ENCODE data around the gene RFT1. TPM values are rescaled to one million over a fixed set of nuclear protein-coding genes. Genes with fewer than 3 reads are reported as not detected.

RFT1 gene
- total and polyA plus RNA-seq, 2 of the 13 experiments (the other 11 are each of a cell fraction or from before 2014, with no cell fraction given), result 23.2 to 37.0 TPM

DNA sequence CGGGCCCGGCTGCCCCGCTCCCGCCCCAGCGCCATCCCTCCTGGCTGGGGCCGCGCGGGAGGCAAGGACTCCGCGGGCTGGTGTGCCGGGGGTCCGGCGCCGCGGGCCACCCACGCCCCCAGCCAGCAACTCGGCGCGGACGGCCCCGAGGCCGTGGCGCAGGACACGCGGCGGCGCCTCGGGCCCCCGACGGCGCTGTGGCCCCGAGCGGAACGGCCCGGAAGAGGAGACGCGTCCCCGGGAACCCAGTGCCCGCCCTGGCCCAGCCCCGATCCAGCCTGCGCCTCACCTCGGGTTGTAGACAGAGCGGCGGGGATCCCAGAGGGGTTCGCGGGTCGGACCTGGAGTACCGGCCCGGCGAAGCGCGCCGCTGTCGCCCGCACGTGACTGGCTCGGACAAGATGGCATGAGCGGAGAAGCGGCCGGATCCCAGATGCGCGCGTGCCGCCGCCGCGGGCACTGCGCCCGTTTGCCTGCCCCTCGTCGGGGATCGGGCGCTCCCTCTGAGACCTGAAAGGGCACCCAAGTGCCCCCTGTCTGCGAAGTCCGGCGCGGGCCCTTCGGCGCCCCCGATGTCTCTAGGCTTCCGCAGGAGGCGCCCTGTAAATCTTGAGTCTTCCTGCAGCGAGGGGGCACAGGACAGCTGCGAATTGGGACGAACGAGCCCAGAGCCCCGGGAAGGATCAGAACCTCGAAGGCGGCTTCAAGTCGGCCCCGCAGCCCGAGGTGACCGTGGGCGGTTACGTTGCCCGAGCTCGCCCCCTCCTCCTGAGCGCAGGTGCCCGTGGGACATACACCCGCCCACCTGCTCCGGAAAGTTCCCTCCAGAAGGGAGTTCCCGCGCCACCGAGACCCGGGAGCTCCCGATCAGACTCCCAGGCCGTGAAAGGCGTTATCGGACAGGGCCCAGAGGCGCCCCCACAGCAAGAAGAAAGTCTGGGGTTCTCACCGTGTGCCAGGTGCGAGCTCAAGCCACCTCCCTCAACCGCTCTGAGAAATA lies 83.8 kb downstream of the RFT1 start (continued):
- TF ChIP-seq, protein P1, sequence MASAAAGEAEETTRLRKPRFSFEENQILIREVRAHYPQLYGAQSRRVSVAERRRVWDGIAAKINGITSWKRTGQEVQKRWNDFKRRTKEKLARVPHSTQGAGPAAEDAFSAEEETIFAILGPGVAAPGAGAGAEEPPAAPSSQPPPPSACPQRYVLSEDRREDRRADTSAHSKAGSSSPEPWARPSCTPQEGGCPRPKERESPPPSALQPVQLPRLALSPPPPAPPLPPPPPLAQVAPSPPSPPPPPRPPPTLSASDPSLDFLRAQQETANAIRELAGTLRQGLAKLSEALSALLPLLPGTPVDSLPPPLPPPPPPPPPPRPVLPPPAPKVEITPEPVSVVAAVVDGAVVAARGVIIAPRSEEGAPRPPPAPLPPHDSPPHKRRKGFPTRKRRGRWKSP (CRISPR knock-in tag; IDR thresholded peaks at IDR 0.05), result no peak
- TF ChIP-seq ZNF75D (CRISPR knock-in tag; IDR thresholded peaks at IDR 0.05; ENCODE audit: borderline replicate concordance), result no peak
- no peak for TF ChIP-seq ZFY (CRISPR knock-in tag; IDR thresholded peaks at IDR 0.05)
- TF ChIP-seq, protein P2, sequence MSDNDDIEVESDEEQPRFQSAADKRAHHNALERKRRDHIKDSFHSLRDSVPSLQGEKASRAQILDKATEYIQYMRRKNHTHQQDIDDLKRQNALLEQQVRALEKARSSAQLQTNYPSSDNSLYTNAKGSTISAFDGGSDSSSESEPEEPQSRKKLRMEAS (IDR thresholded peaks at IDR 0.05), result 0 out of 2 replicates have a peak, but pooled peaks have one; percentile 4
- no peak for TF ChIP-seq ZFP1 (CRISPR knock-in tag; IDR thresholded peaks at IDR 0.05)
- TF ChIP-seq, protein P3, sequence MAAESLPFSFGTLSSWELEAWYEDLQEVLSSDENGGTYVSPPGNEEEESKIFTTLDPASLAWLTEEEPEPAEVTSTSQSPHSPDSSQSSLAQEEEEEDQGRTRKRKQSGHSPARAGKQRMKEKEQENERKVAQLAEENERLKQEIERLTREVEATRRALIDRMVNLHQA (CRISPR knock-in tag; IDR thresholded peaks at IDR 0.05), result no peak
- peak; percentile 5; the same call in 1 of the 2 replicates for TF ChIP-seq PHF8 (CRISPR knock-in tag; IDR thresholded peaks at IDR 0.05)
- TF ChIP-seq, protein P4, sequence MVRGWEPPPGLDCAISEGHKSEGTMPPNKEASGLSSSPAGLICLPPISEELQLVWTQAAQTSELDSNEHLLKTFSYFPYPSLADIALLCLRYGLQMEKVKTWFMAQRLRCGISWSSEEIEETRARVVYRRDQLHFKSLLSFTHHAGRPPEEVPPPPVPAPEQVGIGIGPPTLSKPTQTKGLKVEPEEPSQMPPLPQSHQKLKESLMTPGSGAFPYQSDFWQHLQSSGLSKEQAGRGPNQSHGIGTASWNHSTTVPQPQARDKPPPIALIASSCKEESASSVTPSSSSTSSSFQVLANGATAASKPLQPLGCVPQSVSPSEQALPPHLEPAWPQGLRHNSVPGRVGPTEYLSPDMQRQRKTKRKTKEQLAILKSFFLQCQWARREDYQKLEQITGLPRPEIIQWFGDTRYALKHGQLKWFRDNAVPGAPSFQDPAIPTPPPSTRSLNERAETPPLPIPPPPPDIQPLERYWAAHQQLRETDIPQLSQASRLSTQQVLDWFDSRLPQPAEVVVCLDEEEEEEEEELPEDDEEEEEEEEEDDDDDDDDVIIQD (CRISPR knock-in tag; IDR thresholded peaks at IDR 0.05; ENCODE audit: low read depth), result no peak
